HG02642 (cell line): ENCODE data around the gene TLE5.
"Not testable (repeated sequence)": the region's sequence is repeated elsewhere in the genome, so short reads cannot be mapped to it uniquely, and the experiment has no call there.

Experiments used
- ATAC-seq: cut with Tn5 transposase; IDR thresholded peaks from one replicate; pipeline ENCODE4 v1.9.1; 2021; ENCODE audit warnings: mild to moderate bottlenecking; ENCODE audit not compliant: unreplicated experiment, poor library complexity

The TLE5 gene

DNA sequence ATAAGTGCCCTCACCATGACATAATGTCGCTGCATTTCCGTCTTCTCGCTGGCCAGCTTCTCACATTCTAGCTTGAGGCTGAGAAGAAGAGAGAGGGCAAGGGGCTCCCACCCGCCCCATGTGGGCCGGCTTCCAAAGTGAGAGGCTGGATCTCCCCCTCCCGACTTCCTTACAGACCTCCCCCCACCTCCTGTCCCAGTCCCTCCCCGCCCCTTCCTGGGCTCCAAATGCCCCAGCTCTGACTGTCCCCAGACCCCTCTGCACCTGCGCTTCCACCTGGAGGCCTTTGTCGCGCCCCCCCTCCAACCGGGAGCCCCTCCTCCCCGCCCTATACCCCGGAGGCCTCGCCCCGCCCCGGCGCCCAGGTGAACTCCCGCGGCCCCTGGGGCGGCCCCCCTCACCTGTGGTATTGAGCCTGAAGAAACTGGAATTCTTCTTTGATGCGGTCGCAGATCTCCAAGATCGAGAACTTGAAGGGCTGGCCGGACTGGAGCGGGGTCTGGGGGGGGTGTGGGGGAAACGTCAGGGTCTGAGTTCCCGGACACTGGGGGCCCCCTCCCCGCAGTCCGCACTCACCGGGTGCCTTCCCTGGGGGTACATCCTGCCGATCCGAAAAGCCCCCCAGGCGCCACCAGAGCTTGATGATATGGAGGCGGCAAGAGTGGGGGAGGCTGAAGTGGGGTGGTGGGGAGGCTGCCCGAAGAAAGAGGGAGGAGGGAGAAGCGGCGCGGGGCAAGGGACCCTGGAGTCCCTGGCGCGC lies 33.8 kb downstream of the TLE5 start:
- ATAC-seq = no peak

DNA sequence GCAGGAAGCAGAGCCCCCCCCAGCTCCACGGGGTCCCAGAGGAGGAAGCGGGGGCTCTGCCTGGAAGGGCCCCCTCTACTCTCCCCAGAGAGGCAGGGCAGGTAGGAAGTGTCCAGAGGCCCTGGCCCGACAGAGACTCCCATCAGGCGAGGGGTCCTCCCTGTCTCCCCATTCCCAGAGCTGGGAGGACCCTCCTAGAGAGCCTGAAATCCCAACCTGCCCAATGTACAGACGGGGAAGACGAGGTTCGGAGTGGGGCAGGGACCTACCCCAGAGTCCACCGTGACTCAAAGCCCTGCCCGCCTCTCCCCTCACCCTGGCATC lies 34.4 kb downstream of the TLE5 start:
- ATAC-seq = no peak

DNA sequence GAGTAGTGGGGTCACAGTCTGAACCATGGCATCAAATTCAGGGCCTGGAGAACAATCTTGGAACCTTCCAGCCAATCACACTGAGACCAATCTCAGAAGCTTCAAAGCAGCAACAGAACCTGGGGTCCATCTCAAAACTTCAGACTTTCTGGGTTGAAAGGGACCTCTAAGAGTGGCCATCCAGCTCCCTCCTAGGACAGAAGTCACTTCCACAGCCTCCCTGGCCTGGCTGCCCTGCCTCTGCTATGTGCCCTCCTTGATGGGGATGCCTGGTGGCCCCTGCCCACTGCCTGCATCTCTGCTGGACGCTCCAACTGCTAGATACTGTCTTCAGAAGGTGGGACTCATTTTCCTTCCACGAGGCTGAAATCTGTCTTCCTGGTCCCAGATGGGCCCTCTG lies 35.0 kb downstream of the TLE5 start:
- ATAC-seq = no peak

DNA sequence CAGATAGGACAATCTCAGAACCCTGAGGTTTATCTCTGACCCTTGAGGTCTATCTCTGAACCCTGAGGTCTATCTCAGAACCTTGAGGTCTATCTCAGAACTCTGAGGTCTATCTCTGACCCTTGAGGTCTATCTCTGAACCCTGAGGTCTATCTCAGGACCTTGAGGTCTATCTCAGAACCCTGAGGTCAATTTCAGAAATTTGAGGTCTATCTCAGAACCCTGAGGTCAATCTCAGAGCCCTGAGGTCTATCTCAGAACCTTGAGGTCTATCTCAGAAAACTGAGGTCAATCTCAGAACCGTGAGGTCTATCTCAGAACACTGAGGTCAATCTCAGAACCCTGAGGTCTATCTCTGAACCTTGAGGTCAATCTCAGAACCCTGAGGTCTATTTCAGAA lies 35.5 kb downstream of the TLE5 start:
- no peak for ATAC-seq

DNA sequence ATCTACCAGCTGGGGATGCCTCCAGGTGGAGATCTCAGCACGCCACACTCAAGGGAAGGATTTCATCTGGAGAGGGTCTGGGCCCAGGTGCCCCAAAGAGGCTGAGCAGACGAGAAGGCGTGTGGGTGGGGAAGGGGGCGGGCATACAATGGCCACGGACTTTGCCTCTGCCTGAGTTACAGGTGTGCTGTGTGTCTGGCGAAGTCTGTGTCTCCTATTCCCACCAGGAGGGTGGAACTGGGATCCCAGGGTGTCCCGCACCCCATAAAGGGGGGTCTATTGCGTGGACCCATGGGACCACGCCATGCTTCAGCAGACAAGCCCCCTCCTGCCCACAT lies 36.8 kb downstream of the TLE5 start:
- no peak for ATAC-seq

DNA sequence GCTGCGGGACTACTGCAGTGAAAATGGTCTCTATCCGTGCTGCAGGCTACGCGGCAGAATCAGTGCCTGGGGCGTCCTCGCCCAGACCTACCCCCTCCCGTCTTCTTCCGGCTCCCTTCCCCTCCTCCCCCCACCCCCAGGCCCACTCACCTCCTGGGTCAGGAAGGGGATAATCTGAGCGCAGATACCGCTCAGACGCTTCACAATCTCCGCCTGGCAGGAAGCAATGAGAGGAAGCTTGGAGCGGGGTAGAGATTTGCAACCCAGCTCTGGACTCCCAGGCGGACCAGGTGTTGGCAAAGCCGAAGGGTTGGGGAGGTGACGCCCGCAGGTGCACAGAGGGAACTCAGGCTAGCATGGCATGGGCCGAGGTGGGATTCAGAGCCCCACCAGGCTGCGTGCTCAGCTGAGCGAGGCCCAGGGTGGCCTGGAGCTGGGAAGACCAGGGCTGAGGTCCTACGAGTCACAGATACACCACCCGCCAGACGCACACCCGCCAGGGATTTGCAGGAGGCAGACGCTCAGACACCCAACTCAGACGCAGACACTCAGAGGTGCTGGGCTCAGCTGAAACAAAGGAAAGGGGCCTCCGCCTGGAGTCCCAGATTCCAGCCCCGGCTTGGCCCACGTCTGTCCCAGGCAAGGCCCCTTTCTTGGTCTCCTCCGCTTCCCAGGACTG lies 37.3 kb downstream of the TLE5 start:
- no peak for ATAC-seq

DNA sequence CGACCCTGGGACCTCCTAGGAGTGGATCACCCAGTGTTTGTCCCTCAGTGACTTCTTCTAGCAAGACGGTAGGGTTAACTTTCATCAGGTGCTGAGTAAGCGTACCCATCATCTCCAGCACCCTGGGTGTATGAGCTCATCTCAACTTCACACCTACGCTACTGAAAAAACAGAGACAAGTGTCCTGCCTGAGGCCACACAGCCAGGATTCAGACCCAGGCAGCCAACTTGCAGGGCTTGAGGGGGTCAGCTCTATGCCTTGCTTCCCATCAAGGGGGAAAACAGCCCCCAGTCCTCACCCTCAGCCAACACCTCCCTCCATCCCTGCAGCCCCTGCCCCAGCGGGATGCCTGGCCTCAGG lies 37.8 kb downstream of the TLE5 start:
- ATAC-seq = no peak

DNA sequence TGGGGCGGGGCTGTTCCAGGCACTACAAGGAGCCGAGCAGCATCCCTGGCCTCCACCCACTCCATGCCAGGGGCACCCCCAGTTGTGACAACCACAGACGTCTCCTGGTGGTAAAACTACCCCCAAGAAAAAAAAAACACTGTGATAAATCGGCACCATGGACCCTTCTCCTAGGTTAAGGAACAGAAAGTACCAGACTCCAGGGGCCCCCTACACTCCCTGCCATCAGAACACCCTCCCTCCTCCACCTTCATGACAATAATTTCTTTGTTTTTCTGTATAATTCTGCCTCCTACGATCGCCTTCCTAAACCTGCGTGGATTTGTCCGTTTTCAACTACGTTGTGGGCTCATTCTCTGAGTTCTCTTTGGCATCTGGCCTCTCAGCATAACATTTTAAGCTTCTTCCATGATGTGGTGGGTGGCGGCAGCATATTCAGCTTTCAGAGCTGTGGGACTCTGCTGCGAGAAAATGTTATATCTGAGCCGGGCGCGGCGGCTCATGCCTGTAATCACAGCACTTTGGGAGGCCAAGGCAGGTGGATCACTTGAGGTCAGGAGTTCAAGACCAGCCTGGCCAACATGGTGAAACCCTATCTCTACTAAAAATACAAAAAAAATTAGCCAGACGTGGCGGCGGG lies 41.9 kb downstream of the TLE5 start:
- no peak for ATAC-seq

DNA sequence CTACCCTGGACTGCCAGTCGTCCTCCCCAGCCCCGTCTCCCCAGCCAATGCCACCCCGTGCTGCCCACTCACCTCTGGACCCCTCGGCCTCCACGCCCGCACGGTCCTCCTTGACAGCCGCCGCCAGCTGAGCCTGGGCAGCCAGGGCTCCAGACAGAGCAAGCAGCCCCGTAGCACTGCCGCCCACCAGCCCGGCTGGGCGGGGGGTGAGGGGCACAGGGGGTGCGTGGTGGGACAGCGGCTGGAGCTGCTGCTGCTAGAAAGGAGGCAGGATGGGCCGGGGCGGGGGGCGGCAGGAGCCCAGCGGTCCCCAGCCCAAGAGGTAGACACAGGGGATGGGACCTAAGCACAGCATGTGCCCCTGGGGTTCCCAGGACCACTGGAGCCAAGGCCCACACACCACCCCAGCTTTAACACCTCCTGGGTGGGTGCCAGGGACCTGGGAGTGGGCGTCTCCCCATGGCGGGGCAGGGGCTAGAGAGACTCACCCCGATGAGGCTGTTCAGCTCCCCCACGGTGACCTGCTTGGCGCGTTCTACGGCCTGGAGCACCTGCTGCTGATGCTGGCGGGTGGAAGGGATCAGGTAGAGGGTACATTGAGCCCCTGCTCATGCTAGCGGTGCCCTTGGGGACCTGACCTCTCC lies 43.0 kb downstream of the TLE5 start:
- ATAC-seq = no peak

DNA sequence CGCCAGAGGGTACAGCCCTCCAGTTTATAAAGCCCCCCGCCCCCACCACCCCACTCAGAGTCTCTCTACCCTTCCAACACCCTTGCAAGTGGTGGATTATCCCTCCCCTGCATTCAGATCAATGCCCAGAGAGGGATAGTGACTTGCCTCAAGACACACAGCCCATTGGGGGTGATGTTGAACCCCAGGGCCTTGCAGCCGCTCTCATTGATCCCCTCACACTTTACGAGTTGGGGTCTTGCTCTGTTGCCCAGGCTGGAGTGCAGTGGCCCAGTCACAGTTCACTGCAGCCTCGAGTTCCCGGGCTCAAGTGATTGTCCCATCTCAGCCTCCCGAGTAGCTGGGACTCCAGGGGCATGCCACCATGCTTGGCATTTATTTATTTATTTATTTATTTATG lies 44.4 kb downstream of the TLE5 start:
- no peak for ATAC-seq

DNA sequence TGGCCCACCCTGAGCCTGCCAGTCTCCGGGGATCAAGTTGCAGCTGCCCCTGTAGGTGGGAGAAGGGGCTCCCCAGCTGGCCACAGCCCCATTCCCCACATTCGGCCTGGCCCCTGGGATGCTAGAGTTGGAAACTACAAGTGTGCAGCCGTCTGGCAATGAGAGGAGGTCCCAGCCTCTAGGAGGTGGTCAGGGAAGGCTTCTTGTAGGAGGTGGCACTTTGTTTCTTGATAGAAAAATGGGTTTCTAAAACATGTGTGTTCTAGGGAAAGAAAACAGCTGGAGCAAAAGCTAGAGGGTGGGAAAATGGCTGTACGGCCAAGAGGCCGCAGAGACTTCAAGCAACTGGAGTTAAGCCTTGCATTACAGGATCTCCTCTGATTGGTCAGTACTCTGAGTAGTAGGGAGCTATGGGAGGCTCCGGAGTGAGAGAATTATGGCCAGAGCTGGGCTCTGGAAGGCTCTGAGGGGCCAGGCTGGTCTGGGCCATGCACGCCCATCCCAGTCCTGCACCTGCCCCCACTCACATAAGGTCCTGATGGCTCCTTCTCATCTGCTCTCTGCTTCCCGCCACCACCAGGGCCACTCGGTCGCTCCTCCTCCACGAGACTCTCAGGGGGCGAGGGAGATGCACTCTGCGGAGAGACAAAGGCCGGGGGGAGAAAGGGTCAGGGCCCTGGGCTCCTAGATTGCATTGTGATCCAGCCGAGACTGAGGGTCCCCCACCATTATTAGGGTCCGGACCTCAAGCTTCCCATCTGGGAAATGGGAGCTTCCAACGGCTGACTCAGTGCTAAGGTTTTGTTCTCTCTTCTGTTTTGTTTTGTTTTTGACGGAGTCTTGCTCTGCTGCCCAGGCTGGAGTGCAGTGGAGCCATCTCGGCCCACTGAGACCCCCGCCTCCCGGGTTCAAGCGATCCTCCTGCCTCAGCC lies 46.9 kb downstream of the TLE5 start:
- no peak for ATAC-seq

DNA sequence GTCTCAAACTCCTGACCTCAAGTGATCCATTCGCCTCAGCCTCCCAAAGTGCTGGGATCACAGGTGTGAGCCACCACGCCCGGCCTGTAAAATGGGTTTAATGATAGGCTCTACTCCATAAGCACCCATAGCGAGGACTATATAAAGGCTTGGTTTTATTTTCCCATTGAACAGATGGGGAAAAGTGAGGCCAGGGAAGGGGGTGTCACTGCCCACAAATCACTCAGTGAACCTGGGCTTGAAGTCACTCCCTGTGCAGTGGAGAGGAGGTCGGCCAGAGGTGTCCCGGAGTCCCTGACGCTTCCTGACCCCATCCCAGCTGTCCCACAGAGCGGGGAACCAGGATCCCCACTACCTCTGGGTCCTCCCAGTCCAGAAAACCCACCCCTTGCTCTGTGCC lies 48.2 kb downstream of the TLE5 start:
- ATAC-seq = no peak

DNA sequence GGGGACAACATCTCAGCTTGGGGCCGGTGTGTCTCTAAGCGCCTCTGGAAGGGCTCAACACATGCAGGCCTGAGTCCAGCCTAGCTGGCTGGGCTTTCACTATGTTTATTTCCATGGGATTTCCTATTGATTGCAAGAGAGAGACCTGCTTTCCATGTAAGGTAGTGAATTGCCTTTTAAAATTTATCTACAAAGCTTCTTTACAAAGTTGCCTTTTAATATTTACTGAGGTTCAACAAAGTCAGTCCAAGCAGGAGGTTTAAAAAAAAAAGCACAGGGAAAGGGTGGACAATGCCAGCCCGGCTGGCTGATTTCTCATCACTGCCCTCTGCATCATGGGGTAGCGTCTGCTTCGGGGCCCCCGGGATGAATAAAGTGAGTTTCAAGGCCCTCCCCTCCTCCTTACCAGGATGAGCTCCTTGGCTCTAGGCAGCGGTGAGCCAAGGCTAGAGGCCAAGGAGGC lies 49.0 kb downstream of the TLE5 start:
- no peak for ATAC-seq

DNA sequence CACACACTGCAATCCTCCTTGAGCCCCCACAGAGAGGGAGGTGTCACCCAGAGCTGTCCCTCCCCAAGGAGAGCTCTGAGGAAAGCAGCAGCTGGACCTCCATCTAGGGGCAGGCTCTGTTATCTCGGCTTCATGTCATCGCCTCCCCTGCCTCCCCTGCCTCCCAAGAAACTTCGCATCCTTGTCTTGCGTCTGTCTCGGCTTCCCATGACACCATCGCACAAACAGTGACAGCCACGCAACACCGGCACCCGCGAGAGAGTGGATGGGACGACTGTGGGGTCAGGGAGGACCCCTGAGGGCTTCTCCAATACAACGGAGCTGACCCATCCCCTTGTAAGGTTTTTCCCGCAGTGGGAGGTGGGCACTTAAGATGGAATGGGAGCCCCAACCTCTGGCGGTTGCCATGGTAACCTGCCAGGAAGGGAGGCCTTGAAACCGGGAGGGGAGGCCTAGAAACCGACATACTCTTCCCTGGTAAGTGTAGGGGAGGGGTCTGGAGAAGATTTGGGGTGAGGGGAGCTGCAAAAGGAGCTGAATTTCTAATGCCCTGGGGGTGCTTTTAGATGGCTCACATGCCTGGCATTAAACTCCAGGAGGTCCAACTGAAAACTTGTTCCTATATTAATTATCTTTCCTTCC lies 49.6 kb downstream of the TLE5 start:
- no peak for ATAC-seq

DNA sequence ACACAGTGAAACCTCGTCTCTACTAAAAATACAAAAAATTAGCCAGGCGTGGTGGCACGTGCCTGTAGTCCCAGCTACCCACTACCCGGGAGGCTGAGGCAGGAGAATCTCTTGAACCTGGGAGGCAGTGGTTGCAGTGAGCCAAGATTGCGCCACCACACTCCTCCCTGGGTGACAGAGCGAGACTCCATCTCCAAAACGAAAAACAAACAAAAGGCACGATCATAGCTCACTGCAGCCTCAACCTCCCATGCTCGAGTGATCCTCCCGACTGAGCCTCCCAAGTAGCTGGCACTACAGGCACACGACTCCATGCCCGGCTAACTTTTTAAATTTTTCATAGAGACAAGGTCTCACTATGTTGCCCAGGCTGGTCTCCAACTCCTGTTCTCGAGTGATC lies 50.2 kb downstream of the TLE5 start:
- not testable (repeated sequence) for ATAC-seq

DNA sequence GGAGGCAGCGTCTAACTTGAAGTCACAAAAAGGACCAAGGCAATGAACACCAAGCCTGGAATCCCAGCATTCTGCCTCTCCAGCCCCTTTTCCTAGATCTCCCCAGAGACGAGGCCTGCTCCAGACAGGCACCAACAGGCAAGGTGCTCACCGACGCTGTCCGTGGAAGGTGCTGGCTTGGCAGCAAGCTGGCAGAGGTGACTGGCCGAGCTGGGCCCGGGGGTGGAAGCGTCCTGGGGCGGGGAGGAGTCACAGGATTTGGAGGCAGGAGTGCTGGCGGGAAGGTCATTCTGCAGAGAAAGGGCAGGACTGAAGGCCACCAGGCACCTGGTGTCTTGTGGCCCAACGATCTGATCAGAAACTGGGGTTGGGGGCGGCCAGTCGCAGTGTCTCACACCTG lies 51.4 kb downstream of the TLE5 start:
- ATAC-seq = no peak

DNA sequence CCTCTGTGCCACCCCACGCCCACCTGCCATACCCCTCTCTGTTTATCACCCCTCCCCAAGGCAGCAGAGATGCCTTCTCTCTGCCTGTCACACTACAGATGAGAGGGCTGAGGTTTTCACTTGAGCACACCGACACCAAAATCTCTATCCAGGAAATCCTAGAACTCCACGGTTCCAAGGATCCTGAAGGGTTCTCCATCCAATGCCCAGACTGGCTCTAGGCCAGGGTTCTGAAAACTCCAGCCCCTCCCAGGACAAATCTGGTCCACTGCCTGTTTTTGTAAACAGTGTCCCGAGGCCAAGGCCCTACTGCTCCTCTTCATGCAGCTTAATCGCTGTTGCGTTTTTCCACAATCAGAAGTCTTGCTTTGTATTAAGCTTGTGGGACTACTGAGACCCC lies 53.3 kb downstream of the TLE5 start:
- no peak for ATAC-seq

DNA sequence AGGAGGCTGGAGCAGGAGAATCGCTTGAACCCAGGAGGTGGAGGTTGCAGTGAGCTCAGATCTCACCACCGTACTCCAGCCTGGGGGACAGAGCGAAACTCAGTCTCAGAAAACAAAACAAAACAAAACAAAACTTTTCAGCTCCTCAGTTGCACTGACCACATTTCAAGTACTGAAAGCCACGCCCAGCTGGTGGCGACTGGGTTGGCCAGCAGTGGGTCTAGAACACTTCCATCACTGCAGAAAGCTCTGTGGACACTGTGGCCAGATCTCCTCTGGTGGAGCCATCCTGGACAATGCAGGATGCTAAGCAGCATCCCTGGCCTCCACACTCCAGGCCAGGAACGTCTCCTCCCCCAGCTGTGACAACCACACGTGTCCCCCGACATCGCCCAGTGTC lies 54.3 kb downstream of the TLE5 start:
- no peak for ATAC-seq

DNA sequence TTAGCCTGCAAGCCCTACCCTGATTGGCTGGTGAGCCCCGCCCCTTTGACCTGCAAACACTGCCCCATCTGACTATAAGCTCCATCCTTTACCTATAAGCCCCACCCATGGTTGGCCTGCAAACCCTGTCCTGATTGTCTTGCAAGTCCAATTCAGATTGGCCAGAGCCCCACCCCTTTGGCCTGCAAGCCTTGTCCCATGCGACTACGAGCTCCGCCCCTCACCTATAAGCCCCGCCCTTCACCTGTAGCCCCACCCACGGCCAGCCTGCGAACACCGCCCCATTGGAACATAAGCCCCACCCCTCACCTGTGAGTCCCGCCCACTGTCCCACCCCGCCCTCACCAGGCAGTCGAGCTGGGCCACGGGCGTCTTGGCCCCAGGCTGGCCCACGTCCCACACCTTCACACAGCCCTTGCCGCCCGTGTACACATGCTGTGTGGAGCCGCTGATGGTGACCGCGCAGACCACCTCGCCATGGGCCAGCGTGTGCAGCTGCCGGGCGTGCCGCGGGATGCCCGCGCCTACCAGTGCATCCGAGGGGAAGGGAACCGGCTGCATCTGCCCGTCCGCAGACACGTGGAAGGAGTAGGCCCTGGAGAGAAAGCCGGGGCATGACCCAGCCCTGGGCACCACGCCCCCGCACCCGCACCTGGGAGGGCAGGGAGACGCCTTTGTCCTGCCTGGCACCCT lies 56.1 kb downstream of the TLE5 start:
- ATAC-seq = no peak
